HG02759 (cell line): ENCODE data around the gene HCN2.

Experiments
- ATAC-seq: cut with Tn5 transposase; IDR thresholded peaks from one replicate; pipeline ENCODE4 v1.9.1; 2021; ENCODE audit warnings: mild to moderate bottlenecking, moderate library complexity; ENCODE audit not compliant: unreplicated experiment

Gene HCN2

DNA sequence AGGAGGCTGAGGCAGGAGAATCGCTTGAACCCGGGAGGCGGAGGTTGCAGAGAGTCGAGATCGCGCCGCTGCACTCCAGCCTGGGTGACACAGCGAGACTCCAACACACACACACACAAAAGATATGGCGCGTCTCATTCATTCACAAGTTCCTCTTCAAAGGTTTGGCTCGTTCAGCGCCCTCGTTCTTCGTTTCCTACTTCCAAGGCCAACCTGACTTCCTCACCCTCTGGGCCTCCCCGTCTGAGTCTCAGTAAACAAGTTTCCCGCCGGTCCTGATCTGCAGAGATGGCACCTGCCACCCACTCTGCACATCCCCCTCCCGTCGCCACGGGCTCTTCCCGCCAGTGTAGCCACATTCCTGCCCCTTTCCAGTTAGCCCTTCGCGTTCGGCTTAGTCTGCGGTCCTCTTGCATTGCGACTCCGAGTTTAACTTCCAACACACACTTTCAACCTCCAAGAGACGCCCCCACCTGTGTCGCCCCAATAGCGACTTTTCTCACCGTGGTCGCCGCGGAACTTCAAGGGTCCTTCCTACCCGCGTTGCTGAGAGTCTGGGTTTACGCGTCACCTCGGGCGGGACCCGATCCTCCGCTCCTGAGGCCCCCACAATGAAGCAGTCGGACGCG, 18.6 kb upstream of the HCN2 start:
- ATAC-seq: no peak

DNA sequence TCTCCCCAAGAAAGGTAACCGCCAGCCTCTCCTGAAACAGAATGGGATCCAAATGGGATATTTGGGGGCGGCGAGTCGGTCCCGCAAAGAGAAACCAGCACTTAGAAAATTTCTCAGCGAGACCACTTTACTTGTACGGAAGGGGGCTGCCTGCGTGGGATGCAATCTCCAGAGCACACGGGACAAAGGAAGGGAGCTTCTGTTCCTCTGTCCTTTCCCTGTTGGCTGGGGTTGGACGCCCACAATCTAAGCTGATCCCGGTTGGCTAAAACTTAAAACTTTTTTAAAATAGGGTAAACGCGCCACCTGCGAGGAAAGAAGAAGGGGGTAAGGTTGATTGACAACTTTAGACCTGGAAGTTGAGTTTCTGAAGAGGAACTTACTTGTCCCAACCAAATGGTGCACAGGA, 18.1 kb upstream of the HCN2 start:
- ATAC-seq: no peak

DNA sequence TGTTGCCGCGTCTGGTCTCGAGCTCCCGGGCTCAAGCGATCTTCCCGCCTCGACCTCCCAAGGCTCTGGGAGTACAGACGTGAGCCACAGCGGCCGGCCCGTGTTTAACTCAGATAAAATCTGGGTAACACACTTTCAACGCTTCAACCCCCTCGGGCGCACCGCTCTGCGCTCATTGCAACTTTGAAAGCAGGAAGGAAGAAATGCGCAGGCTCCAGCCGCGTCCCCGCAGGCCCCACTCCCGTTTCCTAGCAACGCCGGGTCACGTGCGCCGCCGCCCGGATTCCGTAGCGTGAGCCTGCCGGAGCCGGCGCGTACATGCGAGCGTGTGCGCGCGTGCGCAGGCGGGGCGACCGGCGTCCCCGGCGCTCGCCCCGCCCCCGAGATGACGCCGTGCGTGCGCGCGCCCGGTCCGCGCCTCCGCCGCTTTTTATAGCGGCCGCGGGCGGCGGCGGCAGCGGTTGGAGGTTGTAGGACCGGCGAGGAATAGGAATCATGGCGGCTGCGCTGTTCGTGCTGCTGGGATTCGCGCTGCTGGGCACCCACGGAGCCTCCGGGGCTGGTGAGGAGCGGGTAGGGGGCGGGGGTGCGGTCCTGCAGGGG, 17.4 kb upstream of the HCN2 start, which contains the start of gene BSG:
TSS of gene BSG (plus strand) at position 457 of the 603 bp plus-strand sequence. CDS start at position 496, 39 bp downstream.
- peak; percentile 82 for ATAC-seq

DNA sequence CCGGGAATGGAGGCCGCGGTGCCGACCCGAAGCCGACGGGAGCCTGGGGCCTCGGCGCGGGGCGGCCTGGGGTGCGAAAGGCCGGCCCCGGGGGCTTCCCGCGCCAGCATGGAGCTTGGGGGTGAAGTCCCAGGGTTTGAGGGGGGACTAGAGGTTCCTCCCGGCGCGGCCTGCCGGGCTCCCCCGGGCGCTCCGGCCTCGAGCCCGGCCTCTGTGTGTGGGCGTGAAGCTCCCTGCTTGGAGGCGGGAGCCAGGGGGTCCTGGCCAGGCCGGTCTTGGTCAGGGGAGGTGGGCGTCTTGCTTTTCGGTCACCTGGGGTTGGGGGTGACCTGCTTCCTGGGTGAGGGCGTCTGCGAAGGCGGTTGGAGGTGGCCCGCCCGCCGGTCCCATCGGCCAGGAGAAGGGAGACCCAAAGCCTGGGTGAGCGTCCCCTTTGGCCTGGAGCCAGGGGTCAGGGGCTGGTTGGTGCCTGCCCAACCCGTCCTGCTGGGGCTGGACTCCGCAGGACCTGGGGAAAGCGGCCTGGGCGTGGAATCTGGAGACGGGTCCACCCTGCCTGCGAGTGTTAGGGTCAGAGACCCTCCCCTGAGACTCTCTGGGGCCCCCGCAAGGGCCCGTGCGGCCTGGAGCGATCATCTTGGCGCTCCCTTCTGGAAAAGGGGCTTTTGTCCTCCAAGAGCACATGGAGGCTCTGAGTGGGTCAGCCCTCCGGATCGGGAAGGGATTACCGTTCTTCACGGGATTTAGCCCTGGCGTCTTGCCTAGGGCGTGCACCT, 16.8 kb upstream of the HCN2 start:
- no peak for ATAC-seq

DNA sequence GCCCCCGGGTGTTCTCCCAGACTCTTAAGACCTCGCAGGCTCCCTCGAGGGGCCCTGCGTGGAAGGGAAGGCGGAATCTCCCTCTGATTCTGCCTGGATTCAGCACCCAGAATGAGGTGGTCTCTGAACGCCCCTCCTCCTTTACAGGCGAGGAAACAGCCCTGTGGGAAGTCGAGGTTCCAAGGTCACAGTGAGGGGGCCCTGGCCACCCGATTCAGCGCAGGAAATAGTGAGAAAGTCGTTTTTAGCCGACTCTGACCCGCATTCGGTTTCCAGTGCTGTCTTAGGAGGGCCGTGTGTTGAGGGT, 16.2 kb upstream of the HCN2 start:
- no peak for ATAC-seq

DNA sequence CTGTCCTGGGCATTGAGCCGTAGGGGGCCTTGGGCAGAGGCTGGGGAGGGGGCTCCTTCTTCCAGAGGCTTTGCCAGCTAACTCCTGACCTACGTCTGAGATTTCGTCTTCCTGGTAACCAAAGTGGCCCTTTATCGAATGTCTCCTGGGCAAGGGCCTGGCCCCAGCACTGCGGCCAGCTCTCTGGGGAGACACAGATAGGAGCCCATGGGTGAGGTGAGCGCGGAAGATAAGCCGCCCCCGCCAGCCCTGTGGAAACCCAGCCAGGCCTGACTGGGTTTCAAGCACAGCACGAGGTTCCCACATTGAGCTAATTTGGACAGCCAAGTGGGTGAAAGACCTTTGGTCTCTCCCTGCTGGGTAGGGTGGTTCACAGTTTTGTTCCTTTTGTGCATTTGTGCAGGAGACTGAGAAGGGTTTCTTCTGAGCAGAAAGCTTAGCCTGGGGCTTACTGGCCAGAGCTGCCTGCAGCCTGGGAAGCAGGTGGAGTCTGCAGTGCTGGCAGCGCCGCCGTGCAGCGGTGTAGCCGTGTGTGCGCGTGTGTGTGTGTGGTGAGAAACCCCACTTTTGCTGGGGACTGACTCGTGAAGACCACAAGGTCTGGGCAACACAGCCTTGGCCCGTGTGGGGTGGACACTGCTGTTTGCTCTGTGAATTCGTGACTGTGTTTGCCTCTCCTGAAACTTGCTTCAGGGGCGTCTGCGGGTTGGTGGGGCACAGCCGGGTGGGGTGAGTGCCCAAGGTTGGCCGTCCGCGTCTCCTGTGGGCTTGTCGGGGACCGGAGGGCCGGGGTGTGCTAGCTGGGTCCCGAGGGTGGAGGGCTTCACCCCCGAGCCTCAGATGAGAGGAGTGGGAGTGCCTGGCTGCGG, 14.8 kb upstream of the HCN2 start:
- no peak for ATAC-seq

DNA sequence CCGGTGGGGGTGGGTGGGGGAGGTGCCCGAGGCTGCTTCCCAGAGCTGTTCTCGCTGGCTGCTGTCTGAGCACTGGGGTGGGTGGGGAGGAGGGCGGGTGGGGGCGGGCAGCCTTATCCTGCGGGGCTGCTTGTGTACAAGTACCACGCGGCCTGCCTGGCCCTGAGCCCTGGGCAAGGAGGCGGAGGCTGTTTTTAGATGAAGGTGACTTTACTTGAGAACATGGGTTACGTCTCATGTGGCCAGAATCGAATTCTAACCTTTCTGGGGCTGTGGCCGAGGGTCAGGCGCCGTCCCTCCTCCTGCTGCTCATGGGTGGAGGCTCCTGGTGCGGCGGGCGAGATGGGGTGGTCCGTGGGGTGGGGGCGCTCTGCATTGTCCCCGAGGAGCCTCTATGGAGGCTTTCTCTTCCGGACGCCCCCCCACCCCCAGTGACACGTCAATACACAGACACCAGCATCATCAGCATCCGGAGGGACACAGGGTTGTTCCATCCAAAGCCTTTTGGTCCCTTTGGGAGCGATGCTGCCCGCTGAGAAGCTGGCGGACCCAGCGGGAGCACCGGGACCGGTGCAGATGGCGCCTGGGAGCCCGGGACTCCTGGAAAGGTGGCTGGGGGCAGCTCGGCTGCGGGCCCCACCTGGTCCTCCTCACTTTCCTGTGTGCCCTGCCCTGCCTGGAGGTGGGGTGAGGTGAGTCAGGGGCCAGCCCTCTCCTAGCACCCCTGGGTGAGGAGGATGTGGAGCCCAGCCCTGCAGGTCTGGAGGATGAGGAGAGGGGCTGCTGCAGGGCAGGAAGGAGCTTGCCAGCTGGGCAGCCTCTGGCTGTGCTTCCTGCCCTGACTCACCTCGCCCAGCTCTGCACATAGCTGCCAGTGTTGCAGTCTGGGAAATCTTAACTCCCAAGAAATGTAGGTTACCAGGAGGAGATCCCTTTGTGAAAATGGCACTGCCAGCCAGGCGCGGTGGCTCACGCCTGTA, 13.9 kb upstream of the HCN2 start:
- ATAC-seq: no peak

DNA sequence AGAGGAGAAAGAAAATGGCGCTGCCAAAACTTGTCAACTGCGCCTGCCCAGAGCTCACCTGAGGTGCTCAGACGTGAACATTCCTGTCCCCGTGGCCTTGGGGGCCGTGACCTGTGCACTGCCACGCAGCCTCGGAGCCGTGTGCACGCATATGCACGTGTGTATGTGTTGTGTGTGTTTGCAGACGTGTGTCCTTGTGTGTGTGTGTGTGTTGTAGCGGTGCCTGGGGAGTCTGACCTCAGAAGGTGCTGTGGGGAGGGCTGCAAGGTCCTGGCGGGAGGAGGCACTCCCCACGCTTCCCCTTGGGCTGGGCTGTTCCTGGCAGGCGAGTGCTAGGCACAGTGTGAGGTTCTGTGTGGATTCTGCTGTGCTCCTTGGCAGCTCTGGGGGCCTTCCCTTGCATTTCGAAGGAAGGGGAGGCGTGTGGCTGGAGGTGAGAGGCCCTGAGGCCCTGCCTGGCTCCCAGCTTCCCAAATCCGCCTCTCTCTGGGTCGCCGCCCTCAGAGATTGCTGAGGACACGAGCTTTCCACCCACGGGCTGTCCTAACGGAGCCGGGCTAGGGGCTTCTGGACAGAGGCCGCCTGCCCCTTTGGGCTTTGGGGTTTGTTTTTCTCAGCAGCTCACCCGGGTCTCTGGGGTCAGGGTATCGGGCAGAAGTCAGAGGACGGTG, 12.8 kb upstream of the HCN2 start:
- no peak for ATAC-seq

DNA sequence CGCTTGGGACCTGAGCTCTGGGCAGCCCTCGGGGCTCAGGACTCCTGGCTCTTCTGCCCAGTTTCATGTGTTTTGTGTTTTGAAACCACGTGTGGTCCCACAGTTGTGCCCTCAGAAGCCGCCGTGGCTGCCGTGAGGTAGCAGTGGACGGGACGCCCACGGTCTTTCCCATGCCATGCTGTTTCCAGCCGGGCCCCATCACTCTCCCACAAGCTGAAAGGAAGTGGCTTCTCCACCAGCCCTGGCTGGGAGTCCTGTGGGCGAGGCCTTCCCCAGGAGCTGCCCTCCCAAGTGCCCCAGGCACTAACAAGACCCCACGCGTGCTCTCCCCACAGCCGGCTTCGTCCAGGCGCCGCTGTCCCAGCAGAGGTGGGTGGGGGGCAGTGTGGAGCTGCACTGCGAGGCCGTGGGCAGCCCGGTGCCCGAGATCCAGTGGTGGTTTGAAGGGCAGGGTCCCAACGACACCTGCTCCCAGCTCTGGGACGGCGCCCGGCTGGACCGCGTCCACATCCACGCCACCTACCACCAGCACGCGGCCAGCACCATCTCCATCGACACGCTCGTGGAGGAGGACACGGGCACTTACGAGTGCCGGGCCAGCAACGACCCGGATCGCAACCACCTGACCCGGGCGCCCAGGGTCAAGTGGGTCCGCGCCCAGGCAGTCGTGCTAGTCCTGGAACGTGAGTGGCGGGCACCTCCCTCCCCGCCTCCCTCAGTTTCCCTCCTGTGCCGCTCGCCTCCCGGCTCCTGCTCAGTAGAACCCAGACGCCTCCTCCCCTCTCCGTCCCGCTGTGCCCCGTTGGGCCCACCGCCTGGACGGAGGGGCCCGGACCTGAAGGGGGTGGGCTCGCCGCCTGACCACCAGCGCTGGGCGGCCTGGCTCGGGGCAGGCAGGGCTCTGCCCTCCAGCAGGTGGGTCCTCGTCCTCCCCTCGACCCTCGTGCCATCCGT, 12.0 kb upstream of the HCN2 start:
- no peak for ATAC-seq

DNA sequence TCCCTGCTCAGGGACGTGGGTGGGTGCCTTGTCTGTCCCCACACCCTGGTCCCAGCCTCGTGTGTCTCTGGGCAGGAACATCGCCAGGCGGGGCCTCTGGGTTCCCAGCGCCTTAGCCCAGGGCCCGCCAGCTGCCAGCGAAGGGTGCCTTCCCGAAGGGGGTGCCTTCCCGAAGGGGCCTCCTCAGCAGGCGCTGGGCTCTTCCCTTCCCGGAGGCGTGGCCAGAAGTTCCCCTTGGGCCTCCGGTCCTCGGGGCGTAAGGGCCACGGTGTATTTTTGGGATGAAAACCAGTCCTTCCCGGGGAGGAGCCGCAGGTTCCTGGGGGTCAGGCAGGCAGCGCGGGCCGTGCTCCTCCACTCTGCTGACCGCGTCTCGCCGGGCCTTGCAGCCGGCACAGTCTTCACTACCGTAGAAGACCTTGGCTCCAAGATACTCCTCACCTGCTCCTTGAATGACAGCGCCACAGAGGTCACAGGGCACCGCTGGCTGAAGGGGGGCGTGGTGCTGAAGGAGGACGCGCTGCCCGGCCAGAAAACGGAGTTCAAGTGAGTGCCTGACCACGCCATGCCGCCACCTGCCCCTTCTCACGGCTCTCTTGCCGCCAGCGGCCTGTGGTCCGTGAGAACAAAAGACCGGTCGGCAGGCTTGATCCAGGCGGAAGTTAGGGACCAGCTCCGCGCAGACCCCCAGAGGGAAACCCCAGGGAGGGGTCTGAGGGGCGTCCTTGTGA, 10.4 kb upstream of the HCN2 start:
- no peak for ATAC-seq

DNA sequence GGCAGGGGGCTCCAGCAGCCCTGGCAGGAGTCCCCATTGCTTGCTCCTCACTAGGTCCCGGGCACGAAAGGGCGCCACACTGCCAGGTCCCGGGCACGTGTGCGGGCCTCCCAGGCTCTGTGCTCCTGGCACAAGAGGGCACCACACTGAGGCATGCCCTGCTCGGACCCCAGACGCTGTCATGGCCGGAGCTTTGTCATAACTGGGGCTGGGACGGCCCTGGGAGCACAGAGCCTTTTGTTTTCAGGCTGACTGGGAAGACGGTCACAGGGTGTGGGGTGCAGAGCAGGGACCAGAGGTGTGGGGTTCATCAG, 9.9 kb upstream of the HCN2 start:
- ATAC-seq: no peak

DNA sequence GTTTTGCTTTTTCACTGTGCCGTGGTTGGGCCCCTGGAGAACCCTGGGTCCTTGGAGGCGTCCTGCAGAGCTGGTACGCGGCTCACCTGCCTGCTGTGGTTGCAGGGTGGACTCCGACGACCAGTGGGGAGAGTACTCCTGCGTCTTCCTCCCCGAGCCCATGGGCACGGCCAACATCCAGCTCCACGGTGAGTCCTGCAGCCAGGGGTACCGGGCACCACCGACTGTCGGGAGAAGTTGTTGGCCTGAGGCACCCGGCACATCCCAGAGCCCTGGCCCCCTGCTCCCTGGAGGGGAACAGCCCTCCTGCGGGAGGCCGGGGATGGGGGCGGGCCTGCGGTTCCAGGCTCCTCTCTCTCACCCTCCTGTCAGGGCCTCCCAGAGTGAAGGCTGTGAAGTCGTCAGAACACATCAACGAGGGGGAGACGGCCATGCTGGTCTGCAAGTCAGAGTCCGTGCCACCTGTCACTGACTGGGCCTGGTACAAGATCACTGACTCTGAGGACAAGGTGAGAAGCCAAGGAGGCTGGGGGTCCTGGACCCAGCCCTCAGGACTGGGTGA, 9.3 kb upstream of the HCN2 start:
- no peak for ATAC-seq

DNA sequence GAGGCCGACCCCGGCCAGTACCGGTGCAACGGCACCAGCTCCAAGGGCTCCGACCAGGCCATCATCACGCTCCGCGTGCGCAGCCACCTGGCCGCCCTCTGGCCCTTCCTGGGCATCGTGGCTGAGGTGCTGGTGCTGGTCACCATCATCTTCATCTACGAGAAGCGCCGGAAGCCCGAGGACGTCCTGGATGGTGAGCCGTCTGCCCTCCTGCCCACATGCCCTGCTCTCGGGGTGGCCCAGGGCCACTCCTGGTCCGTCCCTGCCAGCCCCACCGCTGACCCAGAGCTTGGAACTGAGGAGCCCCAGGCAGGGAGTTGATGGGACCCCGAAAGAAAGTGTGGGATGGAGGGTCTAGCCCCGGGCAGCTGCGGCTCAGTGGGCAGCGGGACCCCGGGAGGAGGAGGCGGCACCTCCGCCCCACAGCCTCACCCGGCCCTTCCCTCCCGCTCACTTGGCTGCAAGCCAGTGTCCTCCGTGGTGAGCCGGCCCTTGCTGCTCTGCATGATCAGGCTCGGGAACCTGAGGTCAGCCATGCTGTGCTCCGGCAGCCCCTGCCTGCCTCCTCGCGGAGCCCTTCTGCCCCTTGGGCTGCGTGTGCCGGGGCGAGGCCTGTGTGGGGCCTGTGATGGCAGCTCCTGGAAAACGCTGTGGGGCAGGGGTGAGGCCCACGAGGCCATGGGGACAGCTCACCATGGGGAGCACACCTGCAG, 8.1 kb upstream of the HCN2 start:
- ATAC-seq: no peak

DNA sequence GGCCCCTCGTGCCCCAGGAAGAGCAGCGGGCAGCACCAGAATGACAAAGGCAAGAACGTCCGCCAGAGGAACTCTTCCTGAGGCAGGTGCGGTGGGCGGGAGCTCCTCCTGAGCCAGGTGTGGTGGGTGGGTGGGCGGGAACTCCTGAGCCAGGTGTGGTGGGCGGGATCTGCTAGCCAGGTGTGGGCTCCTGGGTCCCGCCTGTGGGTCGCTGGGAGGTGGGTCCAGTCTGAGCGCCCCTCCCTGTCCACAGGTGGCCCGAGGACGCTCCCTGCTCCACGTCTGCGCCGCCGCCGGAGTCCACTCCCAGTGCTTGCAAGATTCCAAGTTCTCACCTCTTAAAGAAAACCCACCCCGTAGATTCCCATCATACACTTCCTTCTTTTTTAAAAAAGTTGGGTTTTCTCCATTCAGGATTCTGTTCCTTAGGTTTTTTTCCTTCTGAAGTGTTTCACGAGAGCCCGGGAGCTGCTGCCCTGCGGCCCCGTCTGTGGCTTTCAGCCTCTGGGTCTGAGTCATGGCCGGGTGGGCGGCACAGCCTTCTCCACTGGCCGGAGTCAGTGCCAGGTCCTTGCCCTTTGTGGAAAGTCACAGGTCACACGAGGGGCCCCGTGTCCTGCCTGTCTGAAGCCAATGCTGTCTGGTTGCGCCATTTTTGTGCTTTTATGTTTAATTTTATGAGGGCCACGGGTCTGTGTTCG, 7.0 kb upstream of the HCN2 start:
- no peak for ATAC-seq

DNA sequence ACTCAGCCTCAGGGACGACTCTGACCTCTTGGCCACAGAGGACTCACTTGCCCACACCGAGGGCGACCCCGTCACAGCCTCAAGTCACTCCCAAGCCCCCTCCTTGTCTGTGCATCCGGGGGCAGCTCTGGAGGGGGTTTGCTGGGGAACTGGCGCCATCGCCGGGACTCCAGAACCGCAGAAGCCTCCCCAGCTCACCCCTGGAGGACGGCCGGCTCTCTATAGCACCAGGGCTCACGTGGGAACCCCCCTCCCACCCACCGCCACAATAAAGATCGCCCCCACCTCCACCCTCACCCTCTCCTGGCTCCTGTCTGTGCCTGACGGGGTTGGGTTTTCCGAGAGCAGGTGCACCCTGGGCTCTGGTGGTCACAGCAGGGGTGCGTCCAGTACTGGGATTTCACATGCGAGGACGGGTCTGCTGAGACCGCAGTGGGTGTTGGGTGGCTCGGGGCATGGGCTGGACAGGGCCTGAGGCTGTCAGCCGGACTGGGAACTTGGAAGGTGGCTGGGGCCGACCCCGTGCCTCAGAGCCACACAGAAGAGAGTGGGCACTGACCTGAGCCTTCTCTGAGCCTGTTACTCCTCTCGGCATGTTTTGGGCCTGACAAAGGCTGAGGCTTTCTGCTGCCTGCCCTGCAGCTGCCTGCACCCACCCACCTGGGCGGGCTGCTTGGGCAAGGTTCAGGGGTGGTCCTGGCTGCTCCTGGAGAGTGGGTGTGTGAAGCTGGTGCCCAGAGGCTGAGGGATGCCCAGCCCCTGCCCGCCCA, 6.3 kb upstream of the HCN2 start:
- no peak for ATAC-seq

DNA sequence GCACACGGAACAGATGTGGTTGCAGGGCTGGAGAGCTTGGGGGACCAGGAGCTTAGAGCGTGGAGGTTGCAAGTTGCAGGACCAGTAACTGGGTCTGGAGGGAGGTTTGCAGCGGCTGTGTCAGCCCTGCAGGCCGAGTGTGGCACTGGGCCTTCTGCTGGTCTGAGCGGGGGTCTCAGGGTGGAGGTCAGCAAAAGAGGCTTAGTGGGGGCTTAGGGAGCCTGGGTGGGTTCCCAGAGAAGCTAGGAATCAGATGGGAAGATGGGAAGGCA, 5.8 kb upstream of the HCN2 start:
- no peak for ATAC-seq
